Nephron progenitor cell (in vitro differentiated cells): ENCODE data around the gene ST7.

Source experiments
- DNase-seq: peaks from one replicate; pipeline ENCODE4 v3.0.0; 2021
- H3K27ac Mint-ChIP-seq: 2 replicates; pipeline ENCODE4 v1.8.0; 2021; ENCODE audit warnings: mild to moderate bottlenecking, moderate library complexity, mixed read lengths
- H3K27me3 Mint-ChIP-seq: 2 replicates; pipeline ENCODE4 v1.8.0; 2021; ENCODE audit warnings: mild to moderate bottlenecking, low read depth, mixed read lengths; ENCODE audit not compliant: poor library complexity
- H3K36me3 Mint-ChIP-seq: 2 replicates; pipeline ENCODE4 v1.8.0; 2021; ENCODE audit warnings: low read depth, mixed read lengths
- H3K4me1 Mint-ChIP-seq: 2 replicates; pipeline ENCODE4 v1.8.0; 2021; ENCODE audit warnings: mixed read lengths
- H3K4me3 Mint-ChIP-seq: 2 replicates; pipeline ENCODE4 v1.8.0; 2021; ENCODE audit warnings: mild to moderate bottlenecking, moderate library complexity, mixed read lengths
- H3K9me3 Mint-ChIP-seq: 2 replicates; pipeline ENCODE4 v1.8.0; 2021; ENCODE audit warnings: mild to moderate bottlenecking, moderate library complexity, mixed read lengths
- TF ChIP-seq, protein P1 (sequence below): fragments of 200-600 bp; sonication (generic); IDR thresholded peaks from 2 replicates; pipeline ENCODE4 v1.5.0; 2021; ENCODE audit warnings: antibody characterized with exemption

ST7 gene

DNA sequence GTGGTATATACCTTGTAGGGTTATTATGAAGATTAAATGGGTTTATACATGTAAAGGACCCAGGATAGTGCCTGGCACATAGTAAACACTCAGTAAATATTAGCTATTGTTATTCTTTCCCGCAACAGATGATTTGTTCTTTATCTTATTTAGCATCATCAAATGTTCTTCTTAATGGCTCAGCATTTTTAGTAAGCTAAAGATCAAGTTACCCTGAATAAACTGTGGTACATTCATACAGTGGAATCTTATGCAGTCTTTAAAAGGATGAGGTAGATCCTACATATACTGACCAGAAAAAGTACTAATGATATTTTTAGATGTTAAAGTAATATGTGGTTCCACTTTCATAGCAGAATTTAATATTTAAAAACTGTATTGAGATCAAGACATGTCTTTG, 65.4 kb downstream of the ST7 start:
- no peaks in the 10 kb centered on the region for H3K27me3 Mint-ChIP-seq
- DNase-seq = no peak
- H3K27ac Mint-ChIP-seq = no peak overlapping the region
- TF ChIP-seq, protein P1, sequence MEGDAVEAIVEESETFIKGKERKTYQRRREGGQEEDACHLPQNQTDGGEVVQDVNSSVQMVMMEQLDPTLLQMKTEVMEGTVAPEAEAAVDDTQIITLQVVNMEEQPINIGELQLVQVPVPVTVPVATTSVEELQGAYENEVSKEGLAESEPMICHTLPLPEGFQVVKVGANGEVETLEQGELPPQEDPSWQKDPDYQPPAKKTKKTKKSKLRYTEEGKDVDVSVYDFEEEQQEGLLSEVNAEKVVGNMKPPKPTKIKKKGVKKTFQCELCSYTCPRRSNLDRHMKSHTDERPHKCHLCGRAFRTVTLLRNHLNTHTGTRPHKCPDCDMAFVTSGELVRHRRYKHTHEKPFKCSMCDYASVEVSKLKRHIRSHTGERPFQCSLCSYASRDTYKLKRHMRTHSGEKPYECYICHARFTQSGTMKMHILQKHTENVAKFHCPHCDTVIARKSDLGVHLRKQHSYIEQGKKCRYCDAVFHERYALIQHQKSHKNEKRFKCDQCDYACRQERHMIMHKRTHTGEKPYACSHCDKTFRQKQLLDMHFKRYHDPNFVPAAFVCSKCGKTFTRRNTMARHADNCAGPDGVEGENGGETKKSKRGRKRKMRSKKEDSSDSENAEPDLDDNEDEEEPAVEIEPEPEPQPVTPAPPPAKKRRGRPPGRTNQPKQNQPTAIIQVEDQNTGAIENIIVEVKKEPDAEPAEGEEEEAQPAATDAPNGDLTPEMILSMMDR = no peak
- no peaks in the 10 kb centered on the region for H3K36me3 Mint-ChIP-seq
- no peaks in the 10 kb centered on the region for H3K9me3 Mint-ChIP-seq
- peaks cover 16% of the 10 kb centered on the region for H3K4me1 Mint-ChIP-seq
- H3K4me3 Mint-ChIP-seq = no peak overlapping the region

DNA sequence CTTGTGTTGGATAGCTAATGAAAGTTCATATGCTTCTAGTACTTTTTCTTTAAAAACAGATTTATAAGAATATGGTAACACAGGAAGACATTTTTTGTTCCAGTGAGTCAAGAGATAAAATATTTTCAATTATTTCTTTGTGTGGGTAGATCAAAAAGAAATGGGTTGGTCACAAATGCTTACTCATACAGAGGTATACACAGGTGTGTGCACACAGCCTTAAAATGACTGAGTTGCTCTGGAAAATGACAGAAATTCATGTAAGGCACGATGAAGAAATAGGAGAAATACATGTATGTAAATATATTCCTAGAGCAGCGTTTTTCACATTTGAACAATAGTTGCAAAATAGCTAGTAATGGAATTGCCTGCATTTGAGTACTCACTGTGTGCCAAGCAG, 66.0 kb downstream of the ST7 start:
- TF ChIP-seq, protein P1 = no peak
- Mint-ChIP-seq H3K9me3 (no peaks in the 10 kb centered on the region), H3K4me1 (peaks cover 16% of the 10 kb centered on the region), H3K4me3 (no peak overlapping the region), H3K27me3 (no peaks in the 10 kb centered on the region), H3K36me3 (no peaks in the 10 kb centered on the region), H3K27ac (no peak overlapping the region)
- no peak for DNase-seq

DNA sequence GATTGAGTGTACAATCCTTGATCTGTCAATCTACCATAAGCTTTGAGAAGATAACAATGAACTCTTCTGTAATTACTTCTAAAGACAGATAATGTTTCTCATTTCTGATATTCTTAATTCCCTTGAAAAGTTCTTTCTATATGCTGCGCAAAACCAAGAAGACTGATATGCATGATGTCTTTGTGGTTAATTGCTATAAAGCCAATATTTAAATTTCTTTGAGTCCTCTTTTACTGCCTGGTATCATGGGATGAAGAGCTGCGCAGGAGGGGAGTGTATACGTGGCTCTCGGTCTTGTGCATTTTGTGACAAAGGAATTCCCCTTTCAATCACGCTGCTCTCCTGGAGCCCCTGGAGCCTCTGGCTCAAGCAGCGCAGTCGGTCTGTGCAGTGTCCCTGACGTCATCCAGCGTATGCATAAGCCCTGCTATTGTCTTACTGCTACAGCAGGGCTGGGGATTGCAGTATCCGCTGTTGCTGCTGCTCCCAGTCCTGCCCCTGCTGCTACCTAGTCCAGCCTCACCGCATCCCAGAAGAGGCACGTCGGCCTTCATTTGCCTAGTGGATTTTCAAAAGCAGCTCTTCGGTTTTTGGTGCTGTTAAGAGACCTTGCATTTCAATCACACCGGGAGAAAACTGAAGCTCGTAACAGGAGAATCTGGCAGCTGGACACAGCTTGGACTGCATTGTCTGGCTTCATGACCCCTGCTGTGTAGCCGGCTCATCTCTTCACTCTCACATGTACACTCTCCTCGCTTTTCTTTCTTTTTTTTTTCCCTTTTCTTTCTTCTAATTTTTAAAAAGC, 66.7 kb downstream of the ST7 start:
- Mint-ChIP-seq H3K4me1 (peaks cover 16% of the 10 kb centered on the region), H3K27me3 (no peaks in the 10 kb centered on the region), H3K9me3 (no peaks in the 10 kb centered on the region), H3K4me3 (no peak overlapping the region), H3K36me3 (no peaks in the 10 kb centered on the region), H3K27ac (no peak overlapping the region)
- DNase-seq = peak; percentile 68
- TF ChIP-seq, protein P1 = no peak

DNA sequence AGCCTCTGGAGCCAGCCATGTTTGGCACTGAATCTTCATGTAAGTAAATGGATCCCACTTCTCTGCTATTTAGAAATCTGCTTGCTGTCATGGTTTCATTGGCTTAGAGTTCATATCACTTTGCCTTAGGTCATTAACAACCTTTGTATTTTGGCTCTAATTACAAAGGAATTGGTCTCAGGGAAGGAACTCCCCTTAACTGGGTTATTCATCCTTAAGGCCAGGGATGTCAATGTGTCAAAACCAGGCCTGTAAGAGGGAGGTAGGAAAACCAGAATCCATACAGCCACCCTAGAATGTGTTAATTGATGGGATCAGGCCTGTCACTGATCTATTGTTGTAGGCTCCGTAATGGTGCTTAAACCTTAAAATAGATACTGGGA, 67.3 kb downstream of the ST7 start:
- TF ChIP-seq, protein P1 = no peak
- Mint-ChIP-seq H3K27me3 (no peaks in the 10 kb centered on the region), H3K4me3 (no peak overlapping the region), H3K27ac (no peak overlapping the region), H3K9me3 (no peaks in the 10 kb centered on the region), H3K4me1 (peaks cover 10% of the 10 kb centered on the region), H3K36me3 (no peaks in the 10 kb centered on the region)
- DNase-seq = no peak

DNA sequence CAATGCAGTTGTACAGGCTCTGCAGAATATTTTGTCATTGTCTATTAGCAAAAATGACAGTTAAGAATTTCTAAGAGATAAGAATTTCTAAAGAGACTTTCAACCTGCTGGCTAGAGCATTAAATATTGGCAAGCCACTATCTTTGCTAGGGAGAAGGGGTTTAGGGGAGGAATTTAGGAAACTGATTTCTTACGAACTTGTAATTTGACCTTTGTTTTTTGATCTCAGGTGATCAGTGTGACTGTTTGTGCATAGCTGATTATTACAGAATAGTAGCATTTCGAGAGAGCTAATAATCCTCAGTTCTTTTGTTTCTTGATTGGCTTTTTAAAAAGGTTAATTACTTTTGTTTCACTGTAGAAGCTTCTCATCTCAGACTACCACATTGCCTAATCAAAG, 68.1 kb downstream of the ST7 start:
- Mint-ChIP-seq H3K9me3 (no peaks in the 10 kb centered on the region), H3K4me3 (no peak overlapping the region), H3K27ac (no peak overlapping the region), H3K4me1 (peaks cover 9% of the 10 kb centered on the region), H3K27me3 (no peaks in the 10 kb centered on the region), H3K36me3 (no peaks in the 10 kb centered on the region)
- no peak for DNase-seq
- TF ChIP-seq, protein P1 = no peak

DNA sequence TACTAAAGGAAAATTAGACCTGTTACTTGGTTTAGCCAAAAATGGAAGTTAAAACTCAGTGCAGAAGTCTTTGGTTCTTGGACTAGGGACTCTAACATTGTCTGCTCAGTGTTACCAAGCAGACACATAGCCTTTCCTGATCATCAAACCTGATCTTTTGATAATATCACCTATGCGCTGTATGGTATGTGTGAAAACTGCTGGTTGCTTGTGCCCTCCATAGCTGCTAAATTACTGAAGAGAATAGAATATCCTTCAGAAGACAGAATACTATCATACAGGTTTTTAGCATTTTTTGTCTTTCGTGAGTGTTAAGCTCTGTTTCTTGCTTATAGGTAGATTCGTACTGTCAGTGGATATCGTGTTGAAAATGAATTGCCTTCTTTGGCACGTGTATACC, 68.7 kb downstream of the ST7 start:
- Mint-ChIP-seq H3K4me3 (peak overlapping the region; percentile 23), H3K27ac (no peak overlapping the region)
- TF ChIP-seq, protein P1 = no peak

More for the DNA sequence above, 68.7 kb downstream of the ST7 start:
- H3K9me3 Mint-ChIP-seq = no peaks in the 10 kb centered on the region
- H3K27me3 Mint-ChIP-seq = no peaks in the 10 kb centered on the region
- no peaks in the 10 kb centered on the region for H3K36me3 Mint-ChIP-seq
- no peak for DNase-seq
- peaks cover 9% of the 10 kb centered on the region for H3K4me1 Mint-ChIP-seq
